KMS-11 (cell line): ENCODE measurements around the gene WASL.
"Not testable (repeated sequence)": the region's sequence is repeated elsewhere in the genome, so short reads cannot be mapped to it uniquely, and the experiment has no call there.

Experiments
- H2AFZ ChIP-seq: fragments of 200-600 bp; sonication (generic); 2 replicates; pipeline ENCODE4 v1.6.1; 2016; ENCODE audit warnings: antibody characterized with exemption, mixed run types, low read depth
- H3K27ac ChIP-seq: fragments of 200-600 bp; sonication (generic); 2 replicates; pipeline ENCODE4 v1.6.1; 2016; ENCODE audit warnings: mild to moderate bottlenecking, mixed run types
- H3K27me3 ChIP-seq: fragments of 200-600 bp; sonication (generic); 2 replicates; pipeline ENCODE4 v1.6.1; 2017; ENCODE audit warnings: mild to moderate bottlenecking, low read depth, mixed run types, moderate library complexity; ENCODE audit not compliant: insufficient read depth
- H3K36me3 ChIP-seq: fragments of 200-600 bp; sonication (generic); 2 replicates; pipeline ENCODE4 v1.6.1; 2017; ENCODE audit warnings: mild to moderate bottlenecking, mixed run types; ENCODE audit not compliant: insufficient read depth
- H3K4me1 ChIP-seq: fragments of 200-600 bp; sonication (generic); 2 replicates; pipeline ENCODE4 v1.6.1; 2016; ENCODE audit warnings: mild to moderate bottlenecking, low read depth, mixed run types; ENCODE audit not compliant: poor library complexity, severe bottlenecking
- H3K4me2 ChIP-seq: fragments of 200-600 bp; sonication (generic); 2 replicates; pipeline ENCODE4 v1.7.0; 2016; ENCODE audit warnings: mild to moderate bottlenecking, mixed run types
- H3K4me3 ChIP-seq: fragments of 200-600 bp; sonication (generic); IDR thresholded peaks from 2 replicates; pipeline ENCODE4 v1.6.1; 2017; ENCODE audit warnings: low read depth, low read length, mixed read lengths; ENCODE audit not compliant: insufficient read depth
- H3K79me2 ChIP-seq: fragments of 200-600 bp; sonication (generic); 2 replicates; pipeline ENCODE4 v1.6.1; 2016; ENCODE audit warnings: low read depth, mixed run types; ENCODE audit not compliant: insufficient read depth
- H3K9ac ChIP-seq: fragments of 200-600 bp; sonication (generic); 2 replicates; pipeline ENCODE4 v1.6.1; 2016; ENCODE audit warnings: mild to moderate bottlenecking, mixed run types
- H4K20me1 ChIP-seq: fragments of 200-600 bp; sonication (generic); 2 replicates; pipeline ENCODE4 v1.6.1; 2016; ENCODE audit warnings: mild to moderate bottlenecking, mixed run types; ENCODE audit not compliant: insufficient read depth
- CTCF ChIP-seq: fragments of 200-600 bp; sonication (generic); conservative IDR thresholded peaks from 2 replicates; pipeline ENCODE4 v1.6.1; 2017; ENCODE audit warnings: low read depth, mild to moderate bottlenecking, antibody characterized with exemption, low read length, moderate library complexity, mixed read lengths

WASL gene

GRCh38 chr7:123741940-123742339 lies 6.9 kb downstream of the WASL start:
- Histone ChIP-seq H4K20me1 (peaks cover 41% of the 10 kb centered on the region), H3K4me2 (no peak overlapping the region), H3K27ac (no peak overlapping the region), H2AFZ (no peak overlapping the region), H3K79me2 (peaks cover 96% of the 10 kb centered on the region), H3K9ac (no peak overlapping the region), H3K4me1 (peaks cover 46% of the 10 kb centered on the region), H3K27me3 (no peaks in the 10 kb centered on the region), H3K36me3 (no peaks in the 10 kb centered on the region), H3K4me3 (no peak overlapping the region)
- no peak for TF ChIP-seq CTCF

- peaks cover 15% of the 10 kb centered on the region for H3K4me1 ChIP-seq
- TF ChIP-seq CTCF = no peak
- no peak overlapping the region for H2AFZ ChIP-seq
- no peak overlapping the region for H3K4me3 ChIP-seq
- H3K36me3 ChIP-seq = no peaks in the 10 kb centered on the region
- no peak overlapping the region for H3K4me2 ChIP-seq
- H3K27ac ChIP-seq = no peak overlapping the region
- H3K9ac ChIP-seq = no peak overlapping the region
- H4K20me1 ChIP-seq = peaks cover 12% of the 10 kb centered on the region; the same call in 1 of the 2 replicates
- peaks cover 96% of the 10 kb centered on the region for H3K79me2 ChIP-seq
- H3K27me3 ChIP-seq = no peaks in the 10 kb centered on the region
Measured at GRCh38 chr7:123738808-123739207, 10.0 kb downstream of the WASL start.

GRCh38 chr7:123738356-123738755 lies 10.4 kb downstream of the WASL start:
- peaks cover 96% of the 10 kb centered on the region for H3K79me2 ChIP-seq
- H3K4me1 ChIP-seq = peaks cover 12% of the 10 kb centered on the region
- no peak overlapping the region for H2AFZ ChIP-seq
- no peak overlapping the region for H3K4me2 ChIP-seq
- no peaks in the 10 kb centered on the region for H3K36me3 ChIP-seq
- no peaks in the 10 kb centered on the region for H3K27me3 ChIP-seq
- no peak overlapping the region for H3K9ac ChIP-seq
- H3K4me3 ChIP-seq = no peak overlapping the region
- H4K20me1 ChIP-seq = peaks cover 12% of the 10 kb centered on the region; the same call in 1 of the 2 replicates
- TF ChIP-seq CTCF = no peak
- H3K27ac ChIP-seq = no peak overlapping the region

- not testable (repeated sequence) for H3K9ac ChIP-seq
- H4K20me1 ChIP-seq = peaks cover 15% of the 10 kb centered on the region; the same call in 1 of the 2 replicates
Measured at GRCh38 chr7:123737168-123737674, 11.6 kb downstream of the WASL start.

GRCh38 chr7:123735539-123735938 lies 13.3 kb downstream of the WASL start:
- no peak for TF ChIP-seq CTCF
- Histone ChIP-seq H4K20me1 (peaks cover 9% of the 10 kb centered on the region; the same call in 1 of the 2 replicates), H3K79me2 (peaks cover 97% of the 10 kb centered on the region), H3K4me2 (no peak overlapping the region), H3K27me3 (no peaks in the 10 kb centered on the region), H3K9ac (no peak overlapping the region), H3K4me1 (no peaks in the 10 kb centered on the region), H3K27ac (no peak overlapping the region), H3K4me3 (no peak overlapping the region), H2AFZ (no peak overlapping the region), H3K36me3 (no peaks in the 10 kb centered on the region)

More at GRCh38 chr7:123737168-123737674, 11.6 kb downstream of the WASL start:
- H3K4me2 ChIP-seq, H3K36me3 ChIP-seq, H3K4me3 ChIP-seq, H3K27me3 ChIP-seq, H3K27ac ChIP-seq, H2AFZ ChIP-seq, H3K4me1 ChIP-seq: not testable (repeated sequence)
- H3K79me2 ChIP-seq = peaks cover 96% of the 10 kb centered on the region
